Mesothelial cell of epicardium (in vitro differentiated cells): ENCODE results near the gene LSP1. TPM values are rescaled to one million over a fixed set of nuclear protein-coding genes. Genes with fewer than 3 reads are reported as not detected.

Experiments
- DNase-seq, 2 experiments: peaks; one replicate each; pipeline ENCODE4 v3.0.0; 2021; ENCODE audit warnings: low spot score in 2 of 2; ENCODE audit not compliant: unreplicated experiment in 2 of 2
- H3K27ac Mint-ChIP-seq: 2 replicates; pipeline ENCODE4 v1.8.0; 2021; ENCODE audit warnings: mixed read lengths
- H3K27me3 Mint-ChIP-seq: 2 replicates; pipeline ENCODE4 v1.8.0; 2021; ENCODE audit warnings: low read depth, mixed read lengths
- H3K36me3 Mint-ChIP-seq: 2 replicates; pipeline ENCODE4 v1.8.0; 2021; ENCODE audit warnings: mixed read lengths
- H3K4me1 Mint-ChIP-seq: 2 replicates; pipeline ENCODE4 v1.8.0; 2021; ENCODE audit warnings: mixed read lengths
- H3K4me3 Mint-ChIP-seq: 2 replicates; pipeline ENCODE4 v1.8.0; 2021; ENCODE audit warnings: mild to moderate bottlenecking, moderate library complexity, mixed read lengths
- H3K9me3 Mint-ChIP-seq: 2 replicates; pipeline ENCODE4 v1.8.0; 2021; ENCODE audit warnings: mixed read lengths
- CTCF ChIP-seq: fragments of 200-600 bp; sonication (generic); IDR thresholded peaks from one replicate; pipeline ENCODE4 v1.5.0; 2021; ENCODE audit warnings: antibody characterized with exemption; ENCODE audit not compliant: unreplicated experiment
- total RNA-seq: library from RNA; stranded (reverse); gene quantifications from 3 replicates; pipeline ENCODE4 v1.2.1, GENCODE V29; 2021

LSP1 gene
- total RNA-seq, 1 donor from 2014 or later = 4.9 TPM

DNA sequence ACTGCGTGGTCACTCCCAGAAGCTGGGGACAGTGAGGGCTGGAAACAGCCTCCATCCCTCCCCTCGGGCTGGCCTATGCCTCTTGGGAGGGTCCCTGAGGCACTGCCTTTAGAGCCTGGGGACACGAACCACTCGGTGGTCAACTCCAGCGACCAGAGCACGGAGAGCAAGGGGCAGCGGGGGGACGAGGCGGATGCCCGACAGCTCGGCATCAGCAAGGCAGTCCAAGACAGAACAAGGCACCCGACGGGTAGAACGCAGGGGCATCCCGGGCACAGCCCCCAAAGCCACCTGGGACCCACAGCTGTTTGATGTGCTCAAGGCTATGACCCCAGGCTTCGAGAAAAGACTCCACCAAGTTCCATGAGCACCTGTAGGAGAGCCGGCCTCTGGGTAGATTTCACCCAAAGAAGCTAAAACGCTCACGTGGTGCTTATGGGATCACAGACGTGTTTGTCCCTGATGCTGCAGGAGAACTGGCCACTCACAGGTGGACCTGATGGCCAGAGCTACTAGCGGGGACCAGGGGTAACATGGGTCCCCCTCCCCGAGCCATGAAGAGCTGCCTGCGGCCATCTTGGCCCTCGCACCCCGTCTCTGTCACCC is 510 bp upstream of the LSP1 start:
- no peak for TF ChIP-seq CTCF
- Mint-ChIP-seq H3K27me3 (peaks cover under 1% of the 10 kb centered on the region), H3K9me3 (no peaks in the 10 kb centered on the region), H3K4me3 (no peak overlapping the region), H3K4me1 (no peaks in the 10 kb centered on the region), H3K36me3 (no peaks in the 10 kb centered on the region), H3K27ac (no peak overlapping the region)
- DNase-seq = no peak

DNA sequence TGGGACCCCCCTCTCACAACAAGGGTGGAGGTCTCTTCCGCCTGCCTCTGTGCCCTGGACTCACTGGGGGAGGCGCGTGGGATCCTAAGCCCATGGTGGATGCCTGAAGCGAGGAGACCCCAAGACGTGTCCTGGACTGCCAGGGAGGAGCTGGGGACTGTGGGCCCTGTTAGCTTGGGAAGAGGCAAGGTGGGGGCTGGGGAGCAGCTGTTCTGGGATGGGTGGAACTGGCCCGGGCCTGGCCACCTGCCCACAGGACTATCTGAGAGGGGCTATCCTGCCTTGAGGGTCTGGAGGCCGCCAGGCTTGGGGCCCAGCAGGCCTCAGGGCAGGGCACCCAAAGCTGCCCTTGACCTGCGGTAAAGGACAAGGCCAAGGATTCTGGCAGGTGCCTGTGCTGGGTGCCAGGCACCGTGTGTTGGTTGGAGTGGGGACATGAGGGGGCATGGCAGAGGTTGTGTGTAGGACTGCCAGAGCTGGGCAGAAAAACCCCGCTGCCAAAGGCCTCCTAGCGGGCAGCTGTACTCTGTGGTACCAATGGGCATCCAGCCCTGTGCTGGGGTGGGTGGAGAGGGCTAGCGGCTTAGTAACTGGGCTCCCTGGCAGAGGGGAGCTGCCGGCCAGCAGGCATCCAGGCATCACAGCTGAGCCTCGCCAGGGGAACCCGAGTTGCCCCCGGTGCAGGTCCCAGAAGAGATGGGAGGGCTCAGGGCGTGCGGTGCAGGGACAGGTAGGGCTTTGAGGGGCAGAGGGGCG is 670 bp downstream of the LSP1 start:
- H3K27me3 Mint-ChIP-seq = no peaks in the 10 kb centered on the region
- no peak overlapping the region for H3K4me3 Mint-ChIP-seq
- no peak for TF ChIP-seq CTCF
- no peak for DNase-seq
- H3K9me3 Mint-ChIP-seq = no peaks in the 10 kb centered on the region
- H3K36me3 Mint-ChIP-seq = no peaks in the 10 kb centered on the region
- H3K27ac Mint-ChIP-seq = no peak overlapping the region
- no peaks in the 10 kb centered on the region for H3K4me1 Mint-ChIP-seq

DNA sequence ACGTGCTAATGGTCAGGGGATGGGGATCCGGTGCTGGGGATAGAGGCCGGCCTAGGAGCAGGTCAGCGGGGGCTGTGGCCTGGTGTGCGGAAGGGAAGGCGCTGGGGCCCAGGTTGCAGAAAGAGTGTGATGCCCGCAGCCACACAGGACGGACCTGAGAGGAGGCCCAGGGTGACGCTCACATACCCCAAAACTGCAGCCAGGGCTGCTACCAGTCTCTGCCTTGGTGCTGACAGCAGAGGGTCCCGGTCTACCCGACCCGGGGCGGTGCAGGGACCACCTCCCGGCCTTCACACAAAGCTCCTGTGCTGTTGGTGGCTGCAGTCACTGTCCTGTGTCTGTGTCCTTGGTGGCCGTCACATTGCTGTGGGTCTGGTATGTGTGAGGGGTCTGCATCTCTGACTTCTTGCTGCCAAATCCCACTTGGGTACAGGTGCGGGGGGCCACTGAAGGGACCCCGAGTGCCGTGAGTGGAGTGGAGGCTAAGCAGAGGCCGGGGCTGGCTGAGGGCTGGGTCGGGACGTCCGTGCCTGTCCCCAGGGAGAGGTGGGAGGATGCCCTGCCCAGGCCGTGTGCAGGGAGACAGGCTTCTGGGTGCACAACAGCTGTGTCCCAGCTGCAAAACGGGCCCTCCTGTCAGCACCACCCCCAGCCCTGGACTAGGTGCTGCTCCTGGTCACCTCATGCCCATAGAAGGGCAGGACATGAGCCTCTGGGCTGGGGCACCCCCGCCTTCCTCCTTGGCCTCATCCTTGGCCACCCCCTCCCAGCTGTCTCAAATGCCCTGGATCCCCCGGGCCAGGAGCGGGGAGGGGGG is 1.5 kb downstream of the LSP1 start:
- H3K4me1 Mint-ChIP-seq = no peaks in the 10 kb centered on the region
- no peak for TF ChIP-seq CTCF
- H3K9me3 Mint-ChIP-seq = no peaks in the 10 kb centered on the region
- no peak for DNase-seq
- no peak overlapping the region for H3K27ac Mint-ChIP-seq
- no peaks in the 10 kb centered on the region for H3K36me3 Mint-ChIP-seq
- H3K4me3 Mint-ChIP-seq = no peak overlapping the region
- no peaks in the 10 kb centered on the region for H3K27me3 Mint-ChIP-seq

- Mint-ChIP-seq H3K36me3 (no peaks in the 10 kb centered on the region), H3K27me3 (no peaks in the 10 kb centered on the region), H3K27ac (no peak overlapping the region), H3K9me3 (no peaks in the 10 kb centered on the region), H3K4me3 (no peak overlapping the region), H3K4me1 (no peaks in the 10 kb centered on the region)
- no peak for DNase-seq
- no peak for TF ChIP-seq CTCF
Observed at GRCh38 chr11:1854949-1855885, 2.3 kb downstream of the LSP1 start.

- Mint-ChIP-seq H3K27me3 (no peaks in the 10 kb centered on the region), H3K4me3 (no peak overlapping the region), H3K4me1 (no peaks in the 10 kb centered on the region), H3K27ac (no peak overlapping the region), H3K36me3 (no peaks in the 10 kb centered on the region), H3K9me3 (no peaks in the 10 kb centered on the region)
- no peak for TF ChIP-seq CTCF
- no peak for DNase-seq
Observed at GRCh38 chr11:1855886-1856265, 3.0 kb downstream of the LSP1 start.
